C4-2B (cell line): ENCODE results near the gene NTNG1.

Source experiments
- CTCF ChIP-seq: fragments of 450-650 bp; conservative IDR thresholded peaks from 2 replicates; pipeline ENCODE4 v1.5.1; 2017; ENCODE audit warnings: mild to moderate bottlenecking
- ZFX ChIP-seq: fragments of 450-650 bp; IDR thresholded peaks from 2 replicates; pipeline ENCODE4 v1.6.1; 2017

DNA sequence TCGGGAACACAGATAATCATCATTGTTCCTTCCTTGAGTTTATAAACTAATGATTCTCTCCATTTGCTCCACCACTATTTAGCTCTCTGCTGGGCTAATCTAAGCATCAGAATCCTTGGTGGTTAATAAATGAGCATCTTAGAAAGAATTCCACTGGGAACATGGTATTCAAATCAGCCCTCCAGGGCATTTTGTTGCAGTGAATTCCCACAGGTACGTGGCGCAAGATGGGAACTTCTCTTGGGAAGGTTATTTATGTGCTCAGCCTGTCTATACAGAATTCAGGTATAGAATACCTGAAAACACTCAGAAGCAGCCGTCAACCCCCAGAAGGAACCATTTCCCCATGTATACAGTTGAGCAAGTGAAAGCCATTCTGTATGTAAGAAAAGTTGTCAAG lies 131.5 kb downstream of the NTNG1 start:
- TF ChIP-seq CTCF = no peak
- no peak for TF ChIP-seq ZFX
